Airway epithelial cell (primary cell): ENCODE results near the gene SNX14. TPM values are rescaled to one million over a fixed set of nuclear protein-coding genes. Genes with fewer than 3 reads are reported as not detected.

ENCODE experiments used
- total RNA-seq: library from RNA; depleted of rRNA; stranded (reverse); fragments of >200 nt; gene quantifications from 2 replicates; pipeline ENCODE4 v1.2.3, GENCODE V29; 2015

The SNX14 gene, protein sequence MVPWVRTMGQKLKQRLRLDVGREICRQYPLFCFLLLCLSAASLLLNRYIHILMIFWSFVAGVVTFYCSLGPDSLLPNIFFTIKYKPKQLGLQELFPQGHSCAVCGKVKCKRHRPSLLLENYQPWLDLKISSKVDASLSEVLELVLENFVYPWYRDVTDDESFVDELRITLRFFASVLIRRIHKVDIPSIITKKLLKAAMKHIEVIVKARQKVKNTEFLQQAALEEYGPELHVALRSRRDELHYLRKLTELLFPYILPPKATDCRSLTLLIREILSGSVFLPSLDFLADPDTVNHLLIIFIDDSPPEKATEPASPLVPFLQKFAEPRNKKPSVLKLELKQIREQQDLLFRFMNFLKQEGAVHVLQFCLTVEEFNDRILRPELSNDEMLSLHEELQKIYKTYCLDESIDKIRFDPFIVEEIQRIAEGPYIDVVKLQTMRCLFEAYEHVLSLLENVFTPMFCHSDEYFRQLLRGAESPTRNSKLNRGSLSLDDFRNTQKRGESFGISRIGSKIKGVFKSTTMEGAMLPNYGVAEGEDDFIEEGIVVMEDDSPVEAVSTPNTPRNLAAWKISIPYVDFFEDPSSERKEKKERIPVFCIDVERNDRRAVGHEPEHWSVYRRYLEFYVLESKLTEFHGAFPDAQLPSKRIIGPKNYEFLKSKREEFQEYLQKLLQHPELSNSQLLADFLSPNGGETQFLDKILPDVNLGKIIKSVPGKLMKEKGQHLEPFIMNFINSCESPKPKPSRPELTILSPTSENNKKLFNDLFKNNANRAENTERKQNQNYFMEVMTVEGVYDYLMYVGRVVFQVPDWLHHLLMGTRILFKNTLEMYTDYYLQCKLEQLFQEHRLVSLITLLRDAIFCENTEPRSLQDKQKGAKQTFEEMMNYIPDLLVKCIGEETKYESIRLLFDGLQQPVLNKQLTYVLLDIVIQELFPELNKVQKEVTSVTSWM
- total RNA-seq, result 42.5 and 88.8 TPM in 2 replicates

GRCh38 chr6:85593438-85594196, at the start of gene SNX14:
Gene SNX14 (minus strand): TSS chr6:85593858. CDS start chr6:85593718, 140 bp downstream.

DNA sequence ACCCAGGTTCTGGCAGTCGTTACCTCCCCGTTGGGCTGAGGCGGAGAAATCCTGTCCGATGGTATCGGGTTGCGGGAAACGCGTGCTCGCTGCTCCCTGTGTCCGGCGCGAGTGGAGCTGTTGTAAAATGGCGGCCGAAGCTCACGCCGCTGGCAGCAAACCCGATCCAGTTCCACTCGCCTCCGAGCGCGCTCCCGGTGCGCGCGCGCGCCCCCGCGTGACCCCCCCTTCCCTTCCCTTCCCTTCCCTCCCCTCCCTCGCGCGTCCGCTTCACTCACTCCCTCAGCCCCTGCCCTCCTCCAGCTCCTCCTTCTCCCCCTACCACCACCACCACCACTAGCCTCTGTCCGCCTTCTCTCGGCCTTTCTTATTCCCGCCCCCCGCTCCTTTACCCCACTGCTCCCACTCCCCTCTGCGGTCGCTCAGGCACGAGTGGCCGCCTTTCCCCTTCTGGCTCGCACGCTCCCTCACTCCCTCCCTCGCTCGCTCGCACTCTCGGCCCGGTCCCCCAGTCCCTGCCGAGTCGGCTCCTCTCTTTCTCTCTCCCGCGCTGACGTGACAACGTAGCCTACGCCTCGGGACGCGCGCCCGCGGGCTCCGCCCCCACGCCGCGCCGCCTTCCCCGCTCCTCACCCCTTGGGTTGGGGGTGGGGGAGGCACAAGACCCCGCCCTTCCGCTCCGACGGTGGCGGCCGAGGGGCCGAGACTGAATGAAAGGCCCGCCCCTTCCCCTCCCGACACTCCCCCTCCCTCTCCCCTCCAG, 49.3 kb upstream of the SNX14 start, which contains the start of gene SYNCRIP:
Gene SYNCRIP (minus strand): TSS at position 113 of the 763 bp plus-strand sequence. CDS start 1,447 bp downstream, outside the sequence.

Other genes with a start within 250 kb of the SNX14 start
- 50.2 and 60.2 TPM in 2 replicates for gene NT5E, start 143.8 kb downstream of the SNX14 start, total RNA-seq
- 54.6 and 66.9 TPM in 2 replicates for gene SYNCRIP, start 49.0 kb upstream of the SNX14 start, total RNA-seq